HEK293T (cell line): ENCODE data around the gene CSNK1G3.

ENCODE experiments used
- CTCF ChIA-PET: fragments of 350-600 bp; formaldehyde crosslinking; extraction: SDS; loops from one replicate; lab custom pipeline; 2021; ENCODE audit warnings: antibody characterized with exemption, inconsistent platforms; lab: Yijun Ruan, JAX
- POLR2A ChIA-PET: fragments of 350-600 bp; formaldehyde crosslinking; extraction: SDS; loops from one replicate; lab custom pipeline; 2020; ENCODE audit warnings: antibody characterized with exemption, inconsistent platforms; lab: Yijun Ruan, JAX
- DNase-seq: peaks from one replicate; pipeline ENCODE4 v3.0.0; 2012; ENCODE audit warnings: mixed read lengths; ENCODE audit errors: extremely low spot score
- ARNT ChIP-seq: fragments of 450-650 bp; IDR thresholded peaks from 2 replicates; pipeline ENCODE4 v1.6.1; 2017; ENCODE audit warnings: mild to moderate bottlenecking
- BHLHE40 ChIP-seq: fragments of 450-650 bp; IDR thresholded peaks from 2 replicates; pipeline ENCODE4 v1.6.1; 2016; ENCODE audit warnings: mild to moderate bottlenecking, moderate library complexity, borderline replicate concordance
- CTBP1 ChIP-seq: fragments of 450-650 bp; IDR thresholded peaks from 2 replicates; pipeline ENCODE4 v1.6.1; 2016; ENCODE audit warnings: borderline replicate concordance
- ELF4 ChIP-seq: fragments of 450-650 bp; IDR thresholded peaks from 2 replicates; pipeline ENCODE4 v1.6.1; 2017; ENCODE audit warnings: antibody characterized with exemption
- FOXA1 ChIP-seq: fragments of 450-650 bp; IDR thresholded peaks from 2 replicates; pipeline ENCODE4 v1.6.1; 2016; ENCODE audit warnings: mild to moderate bottlenecking
- FOXK2 ChIP-seq: fragments of 450-650 bp; IDR thresholded peaks from 2 replicates; pipeline ENCODE4 v1.6.1; 2016; ENCODE audit warnings: mild to moderate bottlenecking
- FOXM1 ChIP-seq: fragments of 450-650 bp; IDR thresholded peaks from 2 replicates; pipeline ENCODE4 v1.6.1; 2017; ENCODE audit warnings: mild to moderate bottlenecking, borderline replicate concordance
- HDGF ChIP-seq: fragments of 450-650 bp; IDR thresholded peaks from 2 replicates; pipeline ENCODE4 v1.6.1; 2017; ENCODE audit warnings: antibody characterized with exemption, borderline replicate concordance
- L3MBTL2 ChIP-seq: fragments of 450-650 bp; conservative IDR thresholded peaks from 2 replicates; pipeline ENCODE4 v1.6.1; 2016; ENCODE audit warnings: mild to moderate bottlenecking
- LEF1 ChIP-seq: fragments of 450-650 bp; IDR thresholded peaks from 2 replicates; pipeline ENCODE4 v1.6.1; 2017; ENCODE audit warnings: mild to moderate bottlenecking, borderline replicate concordance
- NFRKB ChIP-seq: fragments of 450-650 bp; IDR thresholded peaks from 2 replicates; pipeline ENCODE4 v1.6.1; 2016; ENCODE audit warnings: mild to moderate bottlenecking, moderate library complexity
- PKNOX1 ChIP-seq: fragments of 450-650 bp; IDR thresholded peaks from 2 replicates; pipeline ENCODE4 v1.6.1; 2016
- SP1 ChIP-seq: fragments of 450-650 bp; IDR thresholded peaks from 2 replicates; pipeline ENCODE4 v1.6.1; 2017
- SUZ12 ChIP-seq: fragments of 450-650 bp; IDR thresholded peaks from 2 replicates; pipeline ENCODE4 v1.6.1; 2016; ENCODE audit warnings: mild to moderate bottlenecking
- TARDBP ChIP-seq: fragments of 450-650 bp; IDR thresholded peaks from 2 replicates; pipeline ENCODE4 v1.6.1; 2016
- ZNF384 ChIP-seq: fragments of 450-650 bp; IDR thresholded peaks from 2 replicates; pipeline ENCODE4 v1.6.1; 2016

Gene CSNK1G3

GRCh38 chr5:123500471-123500870 is 11.5 kb upstream of the CSNK1G3 start:
- no peak for DNase-seq
- POLR2A ChIA-PET, result no interaction called here
- no peak for TF ChIP-seq CTBP1
- TF ChIP-seq FOXA1, result no peak
- TF ChIP-seq ZNF384, result no peak
- TF ChIP-seq FOXK2, result no peak
- TF ChIP-seq PKNOX1, result no peak
- no peak for TF ChIP-seq LEF1
- CTCF ChIA-PET, result interaction anchor here (0.7 to 0.9 kb wide), 2 partner anchors 11 to 16 kb away, joined by 3 to 4 read pairs; partner anchors contain the start of gene CSNK1G3

GRCh38 chr5:123502120-123502519 is 9.9 kb upstream of the CSNK1G3 start:
- DNase-seq, result no peak
- POLR2A ChIA-PET, result no interaction called here
- CTCF ChIA-PET, result no interaction called here
- no peak for TF ChIP-seq FOXA1
- no peak for TF ChIP-seq SP1
- TF ChIP-seq PKNOX1, result no peak
- no peak for TF ChIP-seq ARNT
- TF ChIP-seq FOXK2, result no peak

GRCh38 chr5:123503299-123503698 is 8.7 kb upstream of the CSNK1G3 start:
- DNase-seq, result no peak
- POLR2A ChIA-PET, result interaction anchor here (1.2 kb wide), 1 partner anchor 9 kb away, joined by 3 read pairs; the partner anchor contains the start of gene CSNK1G3
- TF ChIP-seq CTBP1 (no peak), HDGF (no peak), TARDBP (no peak), PKNOX1 (no peak)
- CTCF ChIA-PET, result no interaction called here

- POLR2A ChIA-PET, result no interaction called here
- TF ChIP-seq SUZ12 (no peak), ARNT (no peak), NFRKB (no peak), SP1 (no peak), HDGF (no peak), FOXA1 (no peak), LEF1 (no peak), L3MBTL2 (no peak), ELF4 (no peak)
- CTCF ChIA-PET, result no interaction called here
- no peak for DNase-seq
Observed at GRCh38 chr5:123505633-123506032, 6.3 kb upstream of the CSNK1G3 start.

GRCh38 chr5:123508441-123508840 is 3.5 kb upstream of the CSNK1G3 start:
- TF ChIP-seq PKNOX1 (no peak), CTBP1 (no peak), BHLHE40 (no peak), FOXM1 (no peak), NFRKB (no peak), ARNT (no peak), SUZ12 (no peak), HDGF (no peak)
- no peak for DNase-seq
- POLR2A ChIA-PET, result no interaction called here
- CTCF ChIA-PET, result no interaction called here

GRCh38 chr5:123511290-123511647 is 708 bp upstream of the CSNK1G3 start:
- TF ChIP-seq HDGF (no peak), PKNOX1 (no peak), FOXK2 (no peak), SUZ12 (no peak), ELF4 (no peak), SP1 (no peak), ARNT (no peak), TARDBP (no peak), NFRKB (no peak), L3MBTL2 (no peak), BHLHE40 (no peak), LEF1 (no peak), ZNF384 (no peak), FOXA1 (no peak)
- ChIA-PET POLR2A (interaction anchor here (0.5 to 3.1 kb wide), 11 partner anchors 8 to 475 kb away, joined by 3 to 41 read pairs (median 3); partner anchors contain the start of genes CEP120 and PPIC), CTCF (interaction anchor here (0.6 to 1.3 kb wide), 2 partner anchors 65 to 88 kb away, joined by 3 read pairs; partner anchors contain the start of gene CEP120)
- DNase-seq, result no peak
